GM12875 (cell line): ENCODE data around the gene GPR17.

Source experiments
- H3K4me3 ChIP-seq: one replicate; pipeline ENCODE4 v1.5.1; 2011; ENCODE audit warnings: low read depth, low read length, control low read depth
- TF ChIP-seq, protein P1 (sequence below): IDR thresholded peaks from 2 replicates; pipeline ENCODE4 v1.5.1; 2011; ENCODE audit warnings: low read depth, mild to moderate bottlenecking, control low read depth, inconsistent platforms, low read length, moderate library complexity, borderline replicate concordance; ENCODE audit not compliant: insufficient read depth

The GPR17 gene

DNA sequence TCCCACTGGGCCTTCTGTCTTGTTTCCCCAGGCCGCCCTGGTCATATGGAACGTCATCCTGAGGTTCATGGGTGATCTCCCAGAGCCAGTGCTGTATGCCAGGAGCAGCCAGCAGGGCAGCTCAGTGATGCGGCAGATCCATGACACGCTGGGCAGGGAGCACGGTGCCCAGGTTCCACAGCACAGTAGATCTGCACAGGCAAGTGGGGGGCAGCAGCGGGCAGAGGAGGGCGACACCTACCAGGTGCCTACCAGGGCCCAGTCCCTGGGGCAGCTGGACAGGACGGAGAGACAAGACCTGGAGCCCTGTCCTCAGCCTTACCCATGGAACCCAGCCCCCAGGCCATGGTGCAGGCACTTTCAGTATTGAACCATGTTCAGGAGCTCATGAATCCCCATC is 36.1 kb upstream of the GPR17 start:
- H3K4me3 ChIP-seq: no peak overlapping the region
- TF ChIP-seq, protein P1, sequence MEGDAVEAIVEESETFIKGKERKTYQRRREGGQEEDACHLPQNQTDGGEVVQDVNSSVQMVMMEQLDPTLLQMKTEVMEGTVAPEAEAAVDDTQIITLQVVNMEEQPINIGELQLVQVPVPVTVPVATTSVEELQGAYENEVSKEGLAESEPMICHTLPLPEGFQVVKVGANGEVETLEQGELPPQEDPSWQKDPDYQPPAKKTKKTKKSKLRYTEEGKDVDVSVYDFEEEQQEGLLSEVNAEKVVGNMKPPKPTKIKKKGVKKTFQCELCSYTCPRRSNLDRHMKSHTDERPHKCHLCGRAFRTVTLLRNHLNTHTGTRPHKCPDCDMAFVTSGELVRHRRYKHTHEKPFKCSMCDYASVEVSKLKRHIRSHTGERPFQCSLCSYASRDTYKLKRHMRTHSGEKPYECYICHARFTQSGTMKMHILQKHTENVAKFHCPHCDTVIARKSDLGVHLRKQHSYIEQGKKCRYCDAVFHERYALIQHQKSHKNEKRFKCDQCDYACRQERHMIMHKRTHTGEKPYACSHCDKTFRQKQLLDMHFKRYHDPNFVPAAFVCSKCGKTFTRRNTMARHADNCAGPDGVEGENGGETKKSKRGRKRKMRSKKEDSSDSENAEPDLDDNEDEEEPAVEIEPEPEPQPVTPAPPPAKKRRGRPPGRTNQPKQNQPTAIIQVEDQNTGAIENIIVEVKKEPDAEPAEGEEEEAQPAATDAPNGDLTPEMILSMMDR: no peak

DNA sequence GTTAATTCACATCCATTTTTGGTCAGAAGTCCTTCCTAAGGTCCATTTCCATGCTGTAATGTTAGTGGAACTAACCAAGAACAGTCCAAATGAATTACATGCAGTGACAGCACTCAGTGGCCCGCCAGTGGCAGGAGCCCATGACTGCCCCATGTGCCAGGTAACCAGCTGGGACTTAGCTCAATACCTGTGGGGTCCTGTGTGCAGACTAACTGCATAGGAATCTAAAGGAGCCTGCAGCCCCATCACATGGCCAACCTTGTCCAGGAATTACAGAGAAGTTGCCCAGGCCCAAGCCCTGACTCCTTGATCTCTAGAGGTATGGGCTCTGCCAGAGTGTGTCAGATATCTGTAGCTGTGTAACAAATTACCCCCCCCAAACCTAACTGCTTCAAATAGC is 35.4 kb upstream of the GPR17 start:
- TF ChIP-seq, protein P1: no peak
- no peak overlapping the region for H3K4me3 ChIP-seq

DNA sequence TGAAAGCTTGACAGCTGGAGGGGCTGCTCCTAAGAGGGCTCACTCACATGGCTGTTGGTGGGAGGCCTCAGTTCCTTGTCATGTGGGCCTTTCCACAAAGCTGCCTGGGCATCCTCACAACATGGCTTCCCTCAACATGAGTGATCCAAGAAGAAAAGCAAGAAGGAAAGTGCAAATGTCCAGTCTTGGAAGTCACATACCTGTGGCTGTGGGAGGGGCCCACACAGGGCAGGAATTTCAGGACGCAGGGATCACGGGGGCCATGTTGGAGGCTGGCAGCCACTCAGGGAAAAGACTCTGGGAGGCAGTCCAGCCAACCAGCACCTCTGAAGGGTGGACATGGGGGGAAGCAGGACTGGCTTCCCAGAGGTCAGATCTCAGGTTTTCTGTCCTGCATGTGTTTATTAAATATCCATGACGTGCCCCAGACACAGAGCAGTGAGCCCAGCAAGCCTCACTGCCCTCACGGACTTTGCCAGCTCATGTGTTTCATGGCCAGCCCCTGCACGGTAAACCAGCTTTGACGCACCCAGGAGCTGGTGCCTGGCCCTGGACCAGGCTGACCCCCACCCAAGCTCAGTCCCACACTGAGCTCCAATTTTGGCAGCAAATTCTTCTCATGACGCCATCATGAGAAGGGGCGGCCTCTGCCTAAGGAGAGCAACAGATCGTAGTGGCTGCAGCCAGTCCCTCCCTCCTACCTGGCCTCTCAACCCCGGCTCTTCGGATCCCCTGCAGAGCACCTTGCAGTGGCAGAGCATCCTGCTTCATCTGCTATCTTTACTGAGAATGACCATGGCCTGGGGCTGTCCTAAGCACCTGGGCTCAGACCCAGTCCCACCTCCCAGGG is 34.7 kb upstream of the GPR17 start:
- no peak overlapping the region for H3K4me3 ChIP-seq
- TF ChIP-seq, protein P1: no peak

DNA sequence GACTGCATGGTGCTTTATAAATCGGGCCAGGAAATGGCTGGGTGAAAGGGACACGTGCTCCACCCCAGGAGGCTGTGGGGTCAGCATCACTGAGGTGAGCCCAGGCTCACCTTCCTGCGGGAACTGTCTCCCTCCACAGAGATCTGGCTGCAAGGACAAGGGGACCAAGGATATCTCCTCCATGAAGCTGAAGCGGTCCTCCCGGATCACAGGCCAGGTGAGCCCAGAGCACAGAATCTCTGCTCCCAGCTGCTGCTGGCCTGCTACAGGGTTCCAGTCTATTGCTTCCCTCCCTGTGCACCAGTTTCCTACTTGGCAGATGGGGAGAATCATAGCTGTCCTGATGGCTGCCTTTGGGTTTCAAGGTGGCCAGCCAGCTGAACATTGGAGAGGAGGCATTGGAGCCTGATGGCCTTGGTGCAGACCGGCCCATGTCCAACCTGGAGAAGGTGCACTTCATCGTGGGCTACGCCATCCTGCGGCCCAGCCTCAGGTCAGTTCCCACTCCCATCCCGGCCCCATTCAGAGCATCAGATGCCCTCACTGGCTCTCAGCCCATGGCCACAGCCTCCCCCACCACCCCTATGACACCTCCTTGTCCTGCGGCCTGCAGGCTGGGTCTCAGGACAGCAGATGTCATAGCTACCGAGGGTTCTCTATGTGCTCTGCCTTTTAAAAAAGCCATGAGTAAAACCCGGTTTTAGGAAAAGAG is 33.7 kb upstream of the GPR17 start:
- TF ChIP-seq, protein P1: no peak
- no peak overlapping the region for H3K4me3 ChIP-seq

DNA sequence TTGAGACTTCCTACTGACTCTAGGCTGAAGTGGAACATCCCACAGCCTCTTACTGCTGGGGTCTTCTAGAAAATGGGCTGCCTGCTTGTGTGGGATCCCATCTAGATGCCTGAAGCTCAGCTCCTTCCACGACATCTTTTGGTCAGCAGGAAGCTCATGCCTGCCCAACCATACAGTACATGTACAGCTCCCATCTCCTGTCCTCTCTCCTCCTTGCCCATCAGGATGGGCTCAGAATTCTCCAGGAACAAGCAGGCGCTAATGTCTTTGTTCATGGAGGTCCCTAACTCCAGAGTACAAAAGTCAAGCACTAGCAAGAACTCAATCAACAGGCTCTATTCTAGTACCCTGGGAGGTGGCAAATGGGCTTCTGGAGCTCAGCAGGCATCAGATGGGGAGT is 31.7 kb upstream of the GPR17 start:
- H3K4me3 ChIP-seq: no peak overlapping the region
- TF ChIP-seq, protein P1: no peak

DNA sequence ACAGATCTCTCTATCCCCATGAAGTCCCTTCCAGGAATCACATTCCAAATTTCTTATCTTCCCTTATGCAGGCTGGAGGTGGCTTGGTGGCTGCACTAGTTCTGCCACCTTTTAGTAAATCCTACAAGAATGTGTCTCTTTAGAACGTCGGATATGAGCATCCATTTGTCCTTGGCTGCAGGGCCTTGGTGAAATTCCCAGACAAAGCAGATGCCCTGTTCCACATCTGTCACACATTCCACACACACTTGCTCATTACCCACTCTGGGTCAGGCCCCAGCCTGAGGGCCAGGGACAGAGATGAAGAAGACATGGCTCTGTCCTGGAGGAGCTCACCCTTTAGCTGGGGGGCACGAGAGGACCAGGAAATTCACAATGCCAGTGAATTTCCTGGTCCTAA is 31.2 kb upstream of the GPR17 start:
- TF ChIP-seq, protein P1: no peak

More for the DNA sequence above, 31.2 kb upstream of the GPR17 start:
- no peak overlapping the region for H3K4me3 ChIP-seq
